ENCODE data around the gene EXOC8.

GRCh38 chr1:231295938-231296337 is 41.7 kb downstream of the EXOC8 start:
- no peak for TF ChIP-seq CTCF (IDR thresholded peaks at IDR 0.05 in 4 of 5, conservative IDR thresholded peaks at IDR 0.05 in 1 of 5)
- no peak for TF ChIP-seq POLR2A (IDR thresholded peaks at IDR 0.05)

All from gastrocnemius medialis (tissue), 4 donors.